GM23338 (cell line): Measurements from ENCODE around the gene SPRED3. TPM values are rescaled to one million over a fixed set of nuclear protein-coding genes. Genes with fewer than 3 reads are reported as not detected.

Experiments
- CREB1 ChIP-seq: fragments of 250-450 bp; sonication (Bioruptor Pico); IDR thresholded peaks from 2 replicates; pipeline ENCODE4 v1.5.0; 2020; ENCODE audit warnings: low read depth, mild to moderate bottlenecking, moderate library complexity
- CTCF ChIP-seq, 2 experiments: fragments of 200-600 bp in 1 of 2; sonication (generic) in 1 of 2; conservative IDR thresholded peaks; 2 replicates each; pipeline versions ENCODE4 v1.5.1 to v1.6.1; 2016 to 2017; ENCODE audit warnings: antibody characterized with exemption in 2 of 2, low read depth in 2 of 2, mild to moderate bottlenecking in 2 of 2, moderate library complexity in 1 of 2
- ETS1 ChIP-seq: IDR thresholded peaks from 2 replicates; pipeline ENCODE4 v1.6.1; 2016; ENCODE audit warnings: antibody characterized with exemption
- EZH2 ChIP-seq: fragments of 200-600 bp; sonication (generic); IDR thresholded peaks from one replicate; pipeline ENCODE4 v1.8.0; 2017; ENCODE audit warnings: antibody characterized with exemption, mild to moderate bottlenecking, low read depth; ENCODE audit not compliant: unreplicated experiment
- EZH2phosphoT487 ChIP-seq: fragments of 200-600 bp; sonication (generic); IDR thresholded peaks from one replicate; pipeline ENCODE4 v1.8.1; 2018; ENCODE audit warnings: antibody characterized with exemption; ENCODE audit not compliant: unreplicated experiment
- JUNB ChIP-seq: IDR thresholded peaks from one replicate; pipeline ENCODE4 v1.6.1; 2016; ENCODE audit warnings: antibody characterized with exemption; ENCODE audit not compliant: unreplicated experiment
- NANOG ChIP-seq: IDR thresholded peaks from 2 replicates; pipeline ENCODE4 v1.6.1; 2016; ENCODE audit warnings: antibody characterized with exemption, borderline replicate concordance
- POLR2AphosphoS5 ChIP-seq: IDR thresholded peaks from 2 replicates; pipeline ENCODE4 v1.6.1; 2016; ENCODE audit warnings: antibody characterized with exemption, low read depth
- REST ChIP-seq: IDR thresholded peaks from one replicate; pipeline ENCODE4 v1.6.1; 2018; ENCODE audit warnings: antibody characterized with exemption; ENCODE audit not compliant: unreplicated experiment
- ZNF331 ChIP-seq: fragments of 250-450 bp; sonication (Bioruptor Pico); IDR thresholded peaks from 2 replicates; pipeline ENCODE4 v1.5.0; 2020; ENCODE audit warnings: low read depth, mild to moderate bottlenecking, moderate library complexity
- ZNF462 ChIP-seq: fragments of 250-450 bp; sonication (Bioruptor Pico); IDR thresholded peaks from 2 replicates; pipeline ENCODE4 v1.5.0; 2020; ENCODE audit warnings: mild to moderate bottlenecking, moderate library complexity
- polyA plus RNA-seq: library from polyadenylated mRNA; unstranded; fragments of >200 nt; fragmentation: Nextera tagmentation; extraction: Ambion mirVana; gene quantifications from 2 replicates; pipeline ENCODE4 v1.2.1, GENCODE V29; 2016
- total RNA-seq: library from RNA; depleted of rRNA; stranded (reverse); fragments of >200 nt; shearing (Covaris generic); gene quantifications from 2 replicates; pipeline ENCODE4 v1.2.3, GENCODE V29; 2014

SPRED3 gene
- total and polyA plus RNA-seq, 2 experiments from 2014 or later = 3.9 to 11.6 TPM

- no peak for TF ChIP-seq ZNF462 (CRISPR knock-in tag)
- TF ChIP-seq ETS1 = no peak
- no peak for TF ChIP-seq ZNF331
- no peak for TF ChIP-seq CTCF (conservative IDR thresholded peaks at IDR 0.05; ENCODE audit: low read depth in 2 of 2)
- no peak for TF ChIP-seq REST
- TF ChIP-seq EZH2phosphoT487 = no peak
- no peak for TF ChIP-seq JUNB
- TF ChIP-seq EZH2 = no peak
- no peak for TF ChIP-seq NANOG
- TF ChIP-seq CREB1 (CRISPR knock-in tag) = no peak
- TF ChIP-seq POLR2AphosphoS5 = no peak
Measured at GRCh38 chr19:38340927-38341326, 47.6 kb upstream of the SPRED3 start (continued).
